ENCODE results near the gene NBPF9.
"Not testable (repeated sequence)": the region's sequence is repeated elsewhere in the genome, so short reads cannot be mapped to it uniquely, and the experiment has no call there.

The NBPF9 gene, protein sequence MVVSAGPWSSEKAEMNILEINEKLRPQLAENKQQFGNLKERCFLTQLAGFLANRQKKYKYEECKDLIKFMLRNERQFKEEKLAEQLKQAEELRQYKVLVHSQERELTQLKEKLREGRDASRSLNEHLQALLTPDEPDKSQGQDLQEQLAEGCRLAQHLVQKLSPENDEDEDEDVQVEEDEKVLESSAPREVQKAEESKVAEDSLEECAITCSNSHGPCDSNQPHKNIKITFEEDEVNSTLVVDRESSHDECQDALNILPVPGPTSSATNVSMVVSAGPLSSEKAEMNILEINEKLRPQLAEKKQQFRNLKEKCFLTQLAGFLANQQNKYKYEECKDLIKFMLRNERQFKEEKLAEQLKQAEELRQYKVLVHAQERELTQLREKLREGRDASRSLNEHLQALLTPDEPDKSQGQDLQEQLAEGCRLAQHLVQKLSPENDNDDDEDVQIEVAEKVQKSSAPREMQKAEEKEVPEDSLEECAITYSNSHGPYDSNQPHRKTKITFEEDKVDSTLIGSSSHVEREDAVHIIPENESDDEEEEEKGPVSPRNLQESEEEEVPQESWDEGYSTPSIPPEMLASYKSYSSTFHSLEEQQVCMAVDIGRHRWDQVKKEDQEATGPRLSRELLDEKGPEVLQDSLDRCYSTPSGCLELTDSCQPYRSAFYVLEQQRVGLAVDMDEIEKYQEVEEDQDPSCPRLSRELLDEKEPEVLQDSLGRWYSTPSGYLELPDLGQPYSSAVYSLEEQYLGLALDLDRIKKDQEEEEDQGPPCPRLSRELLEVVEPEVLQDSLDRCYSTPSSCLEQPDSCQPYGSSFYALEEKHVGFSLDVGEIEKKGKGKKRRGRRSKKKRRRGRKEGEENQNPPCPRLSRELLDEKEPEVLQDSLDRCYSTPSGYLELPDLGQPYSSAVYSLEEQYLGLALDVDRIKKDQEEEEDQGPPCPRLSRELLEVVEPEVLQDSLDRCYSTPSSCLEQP (N-terminal part only)

DNA sequence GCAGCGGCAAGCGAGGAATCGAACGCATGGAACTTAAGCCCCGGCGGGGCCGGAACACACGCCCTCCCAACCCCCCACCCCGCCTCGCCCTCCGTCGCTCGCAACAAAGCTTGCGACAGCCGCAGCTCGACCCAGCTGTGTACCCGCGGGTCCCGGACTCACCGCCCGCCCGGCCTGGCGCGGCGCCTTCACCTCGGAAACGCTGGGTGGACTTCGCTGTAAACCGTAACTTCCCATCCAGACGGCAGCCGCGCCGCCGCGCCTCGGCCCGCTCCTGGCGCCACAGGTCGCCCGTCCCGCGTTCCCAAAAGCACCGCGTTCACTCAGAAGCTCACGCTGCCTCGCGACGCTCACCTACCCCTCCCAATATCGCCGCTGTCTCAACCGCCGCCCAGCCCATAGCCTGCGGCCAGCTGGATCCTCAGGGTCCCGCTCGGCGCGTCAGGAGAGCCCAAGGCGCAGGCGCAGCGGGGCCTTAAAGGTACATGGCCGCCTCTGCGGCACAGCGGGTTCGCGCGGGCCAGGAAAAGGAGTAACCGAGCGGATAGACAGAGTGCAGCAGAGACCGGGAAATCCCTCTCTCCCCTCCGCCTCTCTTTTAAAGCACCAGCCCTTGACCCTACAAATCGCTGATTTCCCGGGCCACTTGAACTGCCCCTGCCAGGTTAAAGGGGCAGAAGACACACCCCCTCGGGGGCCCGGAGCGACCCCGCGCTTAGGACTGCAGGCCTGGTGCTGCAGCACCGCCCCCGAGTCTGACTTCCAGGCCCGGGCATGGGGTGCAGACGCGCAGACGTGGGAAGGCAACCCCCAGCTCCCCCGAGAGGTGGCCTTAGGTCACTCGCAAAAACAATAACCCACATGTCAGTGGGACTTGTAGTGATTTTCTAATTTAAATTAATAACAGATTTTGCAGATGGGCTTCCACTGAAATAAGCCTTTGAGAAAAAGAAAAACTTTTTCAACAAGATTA is at the start of gene NBPF9:
TSS of gene NBPF9 (minus strand) at position 443 of the 973 bp plus-strand sequence. CDS start 21,412 bp downstream, outside the sequence.
- peak; percentile 61 for DNase-seq (ENCODE audit: low spot score)

DNA sequence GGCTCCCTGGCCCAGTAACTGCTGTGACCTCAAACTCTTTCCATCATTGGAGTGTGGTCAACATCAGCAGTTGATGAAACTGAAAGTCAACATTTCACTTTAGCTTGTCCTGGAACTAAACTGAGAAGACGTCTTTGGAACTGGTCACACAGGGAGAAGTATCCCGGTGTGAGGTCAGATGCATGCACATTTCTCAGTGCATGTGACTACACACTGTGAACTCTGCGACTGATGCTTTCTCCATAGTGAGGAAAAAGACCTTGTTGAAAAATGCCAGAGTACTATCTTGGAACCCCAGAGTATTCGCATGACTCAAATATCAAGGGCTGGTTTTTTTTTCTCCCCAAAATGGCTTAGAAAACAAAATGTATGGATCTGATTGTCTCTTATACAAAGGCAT is 46.6 kb upstream of the NBPF9 start:
- DNase-seq (ENCODE audit: low spot score), result not testable (repeated sequence)

DNA sequence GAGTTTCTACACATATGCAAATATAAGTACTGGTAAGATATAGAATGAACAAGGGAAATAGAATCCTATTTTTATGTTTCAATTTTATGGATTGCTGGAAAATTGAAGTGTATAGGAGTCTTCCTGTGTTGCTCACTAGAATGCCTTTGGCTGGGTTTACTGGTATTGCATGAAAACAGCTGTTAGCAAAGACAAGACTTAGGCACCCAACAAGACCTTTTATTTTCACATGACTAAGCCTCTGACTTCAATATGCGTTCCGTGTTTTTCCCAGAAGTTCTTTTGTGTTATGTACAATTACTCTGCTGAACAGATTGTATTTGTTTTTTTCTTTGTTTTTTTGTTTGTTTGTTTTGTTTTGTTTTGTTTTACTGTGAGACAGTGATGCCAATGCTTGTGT is 34.2 kb upstream of the NBPF9 start:
- DNase-seq (ENCODE audit: low spot score), result not testable (repeated sequence)

DNA sequence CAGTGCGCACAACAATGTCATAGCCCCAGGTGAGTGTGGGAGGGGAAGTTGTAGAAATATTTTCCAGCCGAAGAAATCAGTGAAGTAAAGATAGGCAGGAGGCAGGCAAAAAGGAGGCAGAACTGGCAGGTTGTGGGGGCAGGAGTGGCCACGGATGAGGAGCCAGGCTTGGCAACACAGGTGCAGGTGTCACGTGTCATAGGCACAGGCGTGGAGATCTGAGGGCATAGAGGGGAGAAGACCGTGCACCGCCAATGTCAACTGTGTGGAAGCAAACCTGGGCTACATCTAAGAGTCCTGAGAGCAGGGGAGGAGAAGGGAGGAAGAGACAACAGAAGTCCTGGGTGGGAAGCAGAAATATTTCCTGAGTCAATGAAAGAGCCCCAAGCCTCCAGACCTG is 27.6 kb upstream of the NBPF9 start:
- DNase-seq (ENCODE audit: low spot score), result not testable (repeated sequence)

DNA sequence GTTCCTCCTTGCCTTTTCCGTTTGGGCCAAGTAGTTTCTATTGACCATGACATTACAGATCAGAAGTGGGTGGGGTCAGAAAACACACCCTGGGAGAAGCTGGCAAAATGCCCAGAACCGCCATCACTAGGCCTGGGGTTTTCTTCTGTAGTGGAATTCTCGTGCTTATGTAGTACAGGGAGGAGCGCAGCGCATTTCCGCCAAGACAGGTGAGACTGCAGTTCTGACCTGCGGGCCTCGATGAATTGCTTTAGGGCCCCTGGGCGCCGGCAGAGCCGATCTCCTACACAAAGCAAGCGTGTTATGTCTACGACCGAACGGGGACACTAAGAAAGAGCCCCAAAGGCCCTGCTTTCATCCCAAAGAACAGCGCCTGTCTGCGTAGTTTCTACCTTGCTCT is 25.9 kb upstream of the NBPF9 start:
- not testable (repeated sequence) for DNase-seq (ENCODE audit: low spot score)

DNA sequence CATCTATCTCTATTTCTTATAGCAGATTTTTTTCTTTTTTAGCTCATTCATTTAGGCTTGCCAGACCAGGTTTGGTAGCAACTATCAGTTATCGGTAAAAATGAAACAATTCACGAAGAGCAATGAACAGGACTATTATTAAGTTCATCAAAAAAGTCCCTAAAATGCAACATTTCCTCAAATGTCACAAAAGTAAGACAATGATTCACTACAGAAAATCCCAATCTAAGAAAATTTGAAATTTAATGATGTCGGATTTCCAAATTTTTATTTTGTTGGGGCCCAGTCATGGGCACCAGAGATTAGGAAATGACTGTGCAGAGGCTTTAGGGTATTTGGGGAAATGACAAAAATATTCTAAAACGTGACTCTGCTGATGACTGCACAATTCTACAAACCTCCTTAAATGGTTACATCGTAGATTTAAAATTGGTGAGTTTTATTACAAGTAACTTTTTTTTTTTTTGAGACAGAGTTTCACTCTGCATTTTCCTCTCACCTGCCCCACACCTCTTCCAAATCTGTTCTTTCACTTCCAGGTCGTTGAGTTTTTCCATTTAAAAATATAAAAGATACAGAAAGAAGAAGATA is 23.3 kb upstream of the NBPF9 start:
- not testable (repeated sequence) for DNase-seq (ENCODE audit: low spot score)

DNA sequence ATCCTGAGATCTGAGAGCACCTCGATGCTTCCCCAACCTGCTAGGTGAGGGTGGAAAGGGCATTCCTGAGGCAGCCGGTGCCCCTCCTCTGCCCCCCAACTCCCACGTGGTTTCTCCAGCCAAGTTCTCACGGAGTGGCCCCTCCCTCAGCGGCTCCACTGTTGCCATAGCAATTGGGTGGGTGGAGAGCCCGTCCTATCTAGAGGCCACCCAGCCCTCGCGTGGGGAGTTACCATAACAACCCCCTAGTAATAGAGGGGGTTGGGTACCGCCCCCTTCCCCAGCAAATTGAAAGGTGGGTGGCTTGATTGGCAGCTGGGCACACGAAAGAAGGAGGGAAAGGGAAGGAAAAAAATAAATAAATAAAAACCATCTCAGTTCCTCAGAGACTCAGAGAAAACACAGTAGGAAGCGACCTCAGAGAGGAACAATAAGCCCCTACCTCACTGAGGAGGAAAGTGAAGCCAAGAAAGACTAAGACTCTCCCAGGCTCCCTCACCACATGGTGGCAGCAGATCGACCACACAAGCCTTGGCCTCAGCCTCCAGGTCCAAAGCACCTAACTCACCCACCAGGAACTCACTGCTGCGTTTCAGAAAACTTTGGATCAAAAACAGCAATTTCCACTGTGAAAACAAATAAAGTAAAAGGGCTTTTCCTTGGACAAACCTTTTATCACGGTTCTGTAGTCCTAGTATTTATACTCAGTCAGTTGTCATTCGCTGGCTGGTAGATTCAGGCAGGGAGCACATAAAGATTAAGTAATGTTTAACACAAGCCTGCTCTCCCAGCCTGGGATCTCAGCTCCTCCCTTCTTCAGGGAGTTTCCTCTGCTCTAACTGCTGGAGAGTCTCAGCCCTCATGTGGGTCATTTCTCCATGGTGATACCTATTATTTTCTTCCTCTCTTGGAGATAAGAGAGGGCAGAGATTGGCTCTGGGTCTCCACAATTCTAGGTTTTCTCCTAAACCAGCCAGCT is 20.9 kb upstream of the NBPF9 start:
- peak; percentile 15 for DNase-seq (ENCODE audit: low spot score)

DNA sequence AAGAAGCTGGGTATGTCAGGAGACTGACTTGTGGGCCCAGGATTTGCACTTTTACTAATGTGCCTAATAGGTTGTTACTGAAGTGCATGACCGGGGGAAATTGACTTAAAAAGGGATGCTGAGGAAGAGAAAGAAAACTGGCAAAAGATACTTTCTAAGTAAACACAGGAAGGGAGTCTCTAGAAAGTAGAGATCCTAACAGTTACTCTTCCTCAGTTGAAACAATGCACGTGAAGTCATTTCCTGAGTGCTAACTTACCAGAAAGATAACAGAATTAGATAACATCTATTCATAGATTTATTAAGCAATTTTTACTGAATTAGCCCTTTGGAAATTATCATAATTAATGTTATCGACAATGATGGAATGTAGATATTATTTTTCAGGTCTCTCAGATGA is 9.5 kb upstream of the NBPF9 start:
- DNase-seq (ENCODE audit: low spot score), result not testable (repeated sequence)

DNA sequence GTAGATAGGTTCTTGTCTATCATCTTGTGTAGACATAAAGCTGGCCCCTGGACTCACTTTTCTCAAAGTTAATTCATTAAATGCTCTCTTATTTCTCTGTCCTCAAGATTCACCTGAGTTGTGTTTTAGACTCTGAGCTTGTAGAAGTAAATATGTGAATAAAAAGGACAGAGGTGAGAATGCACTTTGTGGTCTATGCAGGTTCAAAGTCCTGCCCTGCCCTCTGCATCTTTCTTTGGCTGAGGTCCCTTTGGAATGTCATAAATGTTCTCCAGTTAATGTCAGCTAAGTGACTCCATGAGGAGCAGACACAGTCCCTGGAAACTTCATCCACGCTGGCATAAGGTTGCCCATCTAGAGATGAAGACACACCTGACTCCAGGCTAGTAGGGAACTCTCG is 7.0 kb upstream of the NBPF9 start:
- not testable (repeated sequence) for DNase-seq (ENCODE audit: low spot score)

DNA sequence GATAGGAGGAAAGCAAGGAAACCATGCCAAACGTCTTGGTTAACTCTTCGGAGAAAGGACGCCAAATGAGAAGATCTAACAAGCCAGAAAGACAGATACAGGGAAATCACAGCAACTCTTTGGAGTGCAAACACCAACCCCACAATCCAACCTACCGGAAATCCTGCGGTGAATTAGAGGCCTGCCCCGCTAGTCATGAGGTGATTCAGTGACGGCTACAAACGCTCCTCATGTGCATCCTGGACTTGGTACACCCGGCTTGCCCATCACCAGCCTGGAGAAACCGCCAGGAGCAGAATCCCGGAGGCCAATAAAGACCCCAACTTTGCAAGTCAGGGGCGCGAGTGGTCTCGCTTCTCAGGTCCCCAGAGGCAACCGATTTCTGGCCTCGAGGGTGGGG is 777 bp downstream of the NBPF9 start:
- DNase-seq (ENCODE audit: low spot score), result not testable (repeated sequence)

DNA sequence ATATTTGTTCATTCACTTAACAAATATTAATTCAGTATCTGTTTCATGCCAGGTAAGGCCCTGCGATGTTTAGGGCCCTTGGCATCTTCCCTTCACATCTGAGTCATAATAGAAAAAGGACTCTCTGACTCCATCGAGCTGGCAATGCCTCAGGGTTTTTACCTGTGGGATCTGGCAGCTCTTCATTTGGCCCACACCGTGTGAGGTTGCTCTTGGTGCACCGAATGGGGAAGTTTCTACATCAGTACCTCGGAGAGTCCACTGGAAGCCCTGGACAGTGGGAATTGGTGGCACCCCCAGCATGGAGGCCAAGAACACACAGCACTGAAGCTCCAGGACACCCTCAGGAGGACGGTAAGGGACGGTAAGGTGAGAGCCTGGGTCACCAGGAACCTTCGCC is 5.1 kb downstream of the NBPF9 start:
- DNase-seq (ENCODE audit: low spot score), result not testable (repeated sequence)

DNA sequence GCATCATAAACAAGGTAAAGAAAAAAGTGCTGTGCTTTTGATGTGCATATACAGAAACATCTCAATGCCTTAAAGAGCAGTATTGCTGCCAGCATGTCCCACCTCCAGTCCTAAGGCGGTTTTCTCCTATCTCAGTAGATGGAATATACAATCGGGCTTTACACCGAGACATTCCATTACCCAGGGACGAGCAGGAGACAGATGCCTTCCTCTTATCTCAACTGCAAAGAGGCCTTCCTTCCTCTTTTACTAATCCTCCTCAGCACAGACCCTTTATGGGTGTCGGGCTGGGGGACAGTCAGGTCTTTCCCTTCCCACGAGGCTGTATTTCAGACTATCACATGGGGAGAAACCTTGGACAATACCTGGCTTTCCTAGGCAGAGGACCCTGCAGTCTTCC is 10.2 kb downstream of the NBPF9 start:
- DNase-seq (ENCODE audit: low spot score), result not testable (repeated sequence)

DNA sequence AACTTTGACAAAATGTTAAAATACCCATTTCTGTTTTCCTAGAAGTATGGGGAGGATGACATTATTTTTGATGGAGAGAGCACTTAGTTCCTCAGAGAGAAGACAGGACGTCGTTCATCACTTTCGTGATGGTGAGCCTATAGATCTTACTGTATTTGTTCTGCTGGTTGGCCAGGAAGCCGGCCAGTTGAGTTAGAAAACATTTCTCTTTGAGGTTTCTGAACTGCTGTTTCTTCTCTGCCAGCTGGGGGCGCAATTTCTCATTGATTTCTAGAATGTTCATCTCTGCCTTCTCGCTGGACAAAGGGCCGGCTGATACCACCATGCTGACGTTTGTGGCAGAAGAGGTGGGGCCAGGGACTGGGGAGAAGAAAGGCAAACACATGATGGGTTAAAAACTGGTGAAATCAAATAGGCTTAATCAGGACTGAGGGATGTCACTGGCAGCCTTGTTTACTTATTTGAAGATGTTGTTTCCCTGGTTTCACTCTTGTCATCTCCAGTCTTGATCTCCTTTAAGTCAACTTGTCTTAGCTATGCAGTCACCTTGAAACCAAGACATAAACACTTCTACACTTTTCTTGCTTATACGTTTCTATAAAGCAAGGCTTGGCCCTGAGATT is 27.7 kb downstream of the NBPF9 start:
- DNase-seq (ENCODE audit: low spot score), result not testable (repeated sequence)

DNA sequence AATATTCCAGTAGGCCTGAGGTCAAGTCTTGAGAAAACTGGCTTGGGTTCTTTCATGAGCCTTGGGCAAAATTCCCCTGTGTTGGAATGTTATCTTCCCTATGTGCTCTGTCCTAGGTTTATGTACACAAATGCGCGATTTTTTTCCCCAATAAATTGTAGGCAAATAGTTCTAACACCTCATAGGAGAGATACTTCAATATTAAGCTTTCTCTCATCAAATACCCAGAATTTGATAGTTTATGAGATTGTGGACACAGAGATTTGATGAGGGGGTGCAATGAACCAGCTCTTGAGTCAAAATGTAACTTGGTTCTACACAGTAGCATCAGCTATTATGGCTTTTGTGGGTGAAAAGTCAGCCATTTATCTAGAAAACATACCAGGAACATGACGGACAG is 38.7 kb downstream of the NBPF9 start:
- DNase-seq (ENCODE audit: low spot score), result not testable (repeated sequence)

DNA sequence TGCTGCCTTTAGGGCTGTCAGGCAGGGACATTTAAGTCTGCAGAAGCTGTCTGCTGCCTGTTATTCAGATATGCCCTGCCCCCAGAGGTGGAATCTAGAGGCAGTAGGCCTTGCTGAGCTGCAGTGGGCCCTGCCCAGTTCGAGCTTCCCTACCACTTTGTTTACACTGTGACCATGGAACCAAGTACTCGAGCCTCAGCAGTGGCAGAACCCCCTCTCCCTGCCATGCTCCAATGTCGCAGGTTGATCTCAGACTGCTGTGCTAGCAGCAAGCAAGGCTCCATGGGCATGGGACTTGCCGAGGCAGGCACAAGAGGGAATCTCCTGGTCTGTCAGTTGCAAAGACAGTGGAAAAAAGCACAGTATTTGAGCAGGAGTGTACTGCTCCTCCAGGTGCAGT is 60.3 kb downstream of the NBPF9 start:
- not testable (repeated sequence) for DNase-seq (ENCODE audit: low spot score)

DNA sequence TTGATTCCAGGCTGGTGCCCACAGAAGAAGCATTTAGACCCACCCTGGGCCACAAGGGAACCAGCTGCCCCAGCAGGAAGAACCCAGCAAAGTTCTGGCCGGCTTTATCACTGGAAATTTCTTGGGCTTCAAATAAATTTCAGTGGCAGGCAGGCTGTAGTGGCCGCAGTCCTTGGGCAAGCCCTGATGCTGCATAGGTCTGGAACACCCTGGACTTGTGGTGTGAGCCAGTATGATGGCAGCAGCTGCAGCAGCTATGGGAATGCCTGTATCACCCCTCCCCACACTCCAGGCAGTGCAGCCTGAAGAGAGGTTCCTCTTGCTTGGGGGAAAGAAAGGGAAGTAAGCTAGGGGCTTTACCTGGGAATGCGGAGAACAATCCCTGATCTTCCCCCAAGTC is 69.4 kb downstream of the NBPF9 start:
- not testable (repeated sequence) for DNase-seq (ENCODE audit: low spot score)

DNA sequence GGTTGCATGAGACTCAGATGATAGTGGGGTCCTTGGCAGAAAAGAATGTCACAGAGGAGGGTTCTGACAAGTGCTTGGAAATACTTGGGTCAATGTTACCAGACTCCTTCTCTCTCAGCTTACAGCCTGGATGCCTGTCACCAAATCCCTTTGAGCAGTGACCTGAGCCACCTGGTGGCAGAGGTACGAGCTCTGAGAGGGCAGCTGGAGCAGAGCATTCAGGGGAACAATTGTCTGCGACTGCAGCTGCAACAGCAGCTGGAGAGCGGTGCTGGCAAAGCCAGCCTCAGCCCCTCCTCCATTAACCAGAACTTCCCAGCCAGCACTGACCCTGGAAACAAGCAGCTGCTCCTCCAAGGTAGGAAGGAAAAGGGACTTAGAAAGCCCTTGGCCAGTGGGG is 79.0 kb downstream of the NBPF9 start:
- DNase-seq (ENCODE audit: low spot score), result not testable (repeated sequence)

DNA sequence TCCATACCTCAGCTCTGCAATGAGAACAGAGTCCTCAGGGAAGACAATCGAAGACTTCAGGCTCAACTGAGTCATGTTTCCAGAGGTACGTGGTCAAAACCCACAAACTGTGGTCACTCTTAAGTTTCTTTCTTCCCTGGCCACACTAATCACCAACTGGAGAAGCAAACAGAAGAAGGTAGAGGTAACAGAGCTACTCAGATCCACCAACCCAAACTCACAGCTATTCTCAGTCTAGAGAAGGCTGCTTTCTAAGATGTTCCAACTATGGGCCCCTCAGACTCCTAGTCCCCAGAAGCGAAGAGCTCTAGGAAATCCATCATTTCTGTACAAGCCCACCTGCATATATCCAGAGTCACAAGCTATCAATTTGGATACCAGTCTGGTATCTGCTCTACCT is 84.8 kb downstream of the NBPF9 start:
- DNase-seq (ENCODE audit: low spot score), result not testable (repeated sequence)

DNA sequence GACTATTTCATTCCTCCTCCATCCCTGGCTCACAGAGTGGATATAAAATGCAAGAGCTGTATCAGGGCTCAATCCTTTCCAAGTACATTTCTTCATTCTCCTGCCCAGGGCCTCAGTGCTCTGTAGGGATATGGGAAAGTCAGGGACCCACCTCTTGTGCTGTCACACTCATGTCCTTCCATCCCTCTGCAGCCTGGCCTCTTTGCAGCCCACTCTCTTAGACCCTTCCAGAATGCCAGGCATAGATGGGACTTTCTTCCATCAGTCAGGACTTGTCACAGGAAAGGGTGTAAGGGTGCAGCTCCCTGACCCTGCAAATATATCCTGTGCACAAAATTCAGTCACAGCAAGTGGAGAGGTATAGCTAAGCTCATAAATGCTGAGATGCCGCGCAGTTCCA is 86.7 kb downstream of the NBPF9 start:
- not testable (repeated sequence) for DNase-seq (ENCODE audit: low spot score)
